Panc1 (cell line): ENCODE measurements around the gene PCSK2.

Source experiments
- TF ChIP-seq, protein P1 (sequence below), 2 experiments: IDR thresholded peaks; 2 replicates each; pipeline ENCODE4 v1.6.1; 2011 to 2012; ENCODE audit warnings: low read depth in 2 of 2, control low read depth in 1 of 2, low read length in 1 of 2, mild to moderate bottlenecking in 1 of 2, moderate library complexity in 1 of 2; ENCODE audit not compliant: insufficient read depth in 1 of 2
- TF ChIP-seq, protein P2 (sequence below): fragments of 450-650 bp; IDR thresholded peaks from 2 replicates; pipeline ENCODE4 v1.5.1; 2017; ENCODE audit warnings: mild to moderate bottlenecking

DNA sequence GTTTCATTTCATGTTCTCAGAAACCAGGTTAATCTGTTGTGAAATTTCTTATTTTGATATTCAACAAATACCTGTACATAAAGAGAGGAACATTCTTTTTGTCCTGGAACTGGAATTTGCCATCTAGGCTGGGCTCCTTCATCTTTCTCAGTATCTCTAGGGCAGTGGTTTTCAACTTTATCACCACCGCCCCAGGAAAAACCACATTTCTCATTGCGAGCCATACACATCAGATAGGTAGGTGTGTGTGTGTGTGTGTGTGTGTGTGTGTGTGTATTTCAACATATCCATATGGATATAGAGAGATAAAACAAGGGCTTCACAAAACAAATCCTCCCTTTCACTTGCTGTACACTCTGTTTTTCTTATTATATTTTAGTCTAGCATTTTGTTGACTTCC, 280.2 kb downstream of the PCSK2 start:
- TF ChIP-seq, protein P1, sequence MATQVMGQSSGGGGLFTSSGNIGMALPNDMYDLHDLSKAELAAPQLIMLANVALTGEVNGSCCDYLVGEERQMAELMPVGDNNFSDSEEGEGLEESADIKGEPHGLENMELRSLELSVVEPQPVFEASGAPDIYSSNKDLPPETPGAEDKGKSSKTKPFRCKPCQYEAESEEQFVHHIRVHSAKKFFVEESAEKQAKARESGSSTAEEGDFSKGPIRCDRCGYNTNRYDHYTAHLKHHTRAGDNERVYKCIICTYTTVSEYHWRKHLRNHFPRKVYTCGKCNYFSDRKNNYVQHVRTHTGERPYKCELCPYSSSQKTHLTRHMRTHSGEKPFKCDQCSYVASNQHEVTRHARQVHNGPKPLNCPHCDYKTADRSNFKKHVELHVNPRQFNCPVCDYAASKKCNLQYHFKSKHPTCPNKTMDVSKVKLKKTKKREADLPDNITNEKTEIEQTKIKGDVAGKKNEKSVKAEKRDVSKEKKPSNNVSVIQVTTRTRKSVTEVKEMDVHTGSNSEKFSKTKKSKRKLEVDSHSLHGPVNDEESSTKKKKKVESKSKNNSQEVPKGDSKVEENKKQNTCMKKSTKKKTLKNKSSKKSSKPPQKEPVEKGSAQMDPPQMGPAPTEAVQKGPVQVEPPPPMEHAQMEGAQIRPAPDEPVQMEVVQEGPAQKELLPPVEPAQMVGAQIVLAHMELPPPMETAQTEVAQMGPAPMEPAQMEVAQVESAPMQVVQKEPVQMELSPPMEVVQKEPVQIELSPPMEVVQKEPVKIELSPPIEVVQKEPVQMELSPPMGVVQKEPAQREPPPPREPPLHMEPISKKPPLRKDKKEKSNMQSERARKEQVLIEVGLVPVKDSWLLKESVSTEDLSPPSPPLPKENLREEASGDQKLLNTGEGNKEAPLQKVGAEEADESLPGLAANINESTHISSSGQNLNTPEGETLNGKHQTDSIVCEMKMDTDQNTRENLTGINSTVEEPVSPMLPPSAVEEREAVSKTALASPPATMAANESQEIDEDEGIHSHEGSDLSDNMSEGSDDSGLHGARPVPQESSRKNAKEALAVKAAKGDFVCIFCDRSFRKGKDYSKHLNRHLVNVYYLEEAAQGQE (IDR thresholded peaks at IDR 0.05; ENCODE audit: insufficient read depth in 1 of 2, low read depth in 2 of 2, low read length in 1 of 2) = no peak
- TF ChIP-seq, protein P2, sequence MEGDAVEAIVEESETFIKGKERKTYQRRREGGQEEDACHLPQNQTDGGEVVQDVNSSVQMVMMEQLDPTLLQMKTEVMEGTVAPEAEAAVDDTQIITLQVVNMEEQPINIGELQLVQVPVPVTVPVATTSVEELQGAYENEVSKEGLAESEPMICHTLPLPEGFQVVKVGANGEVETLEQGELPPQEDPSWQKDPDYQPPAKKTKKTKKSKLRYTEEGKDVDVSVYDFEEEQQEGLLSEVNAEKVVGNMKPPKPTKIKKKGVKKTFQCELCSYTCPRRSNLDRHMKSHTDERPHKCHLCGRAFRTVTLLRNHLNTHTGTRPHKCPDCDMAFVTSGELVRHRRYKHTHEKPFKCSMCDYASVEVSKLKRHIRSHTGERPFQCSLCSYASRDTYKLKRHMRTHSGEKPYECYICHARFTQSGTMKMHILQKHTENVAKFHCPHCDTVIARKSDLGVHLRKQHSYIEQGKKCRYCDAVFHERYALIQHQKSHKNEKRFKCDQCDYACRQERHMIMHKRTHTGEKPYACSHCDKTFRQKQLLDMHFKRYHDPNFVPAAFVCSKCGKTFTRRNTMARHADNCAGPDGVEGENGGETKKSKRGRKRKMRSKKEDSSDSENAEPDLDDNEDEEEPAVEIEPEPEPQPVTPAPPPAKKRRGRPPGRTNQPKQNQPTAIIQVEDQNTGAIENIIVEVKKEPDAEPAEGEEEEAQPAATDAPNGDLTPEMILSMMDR = no peak
